CD1c-positive myeloid dendritic cell (primary cell): ENCODE measurements around the gene TBC1D2.

ENCODE experiments used
- DNase-seq: peaks from one replicate; pipeline ENCODE4 v3.0.0-alpha.2; 2016; ENCODE audit errors: extremely low spot score

Gene TBC1D2

GRCh38 chr9:98164912-98165311, 90.5 kb downstream of the TBC1D2 start:
- no peak for DNase-seq

- no peak for DNase-seq
Observed at GRCh38 chr9:98162613-98163012, 92.8 kb downstream of the TBC1D2 start.

GRCh38 chr9:98161851-98162250, 93.6 kb downstream of the TBC1D2 start:
- DNase-seq, result no peak

GRCh38 chr9:98159790-98160189, 95.7 kb downstream of the TBC1D2 start:
- no peak for DNase-seq

GRCh38 chr9:98159301-98159700, 96.1 kb downstream of the TBC1D2 start:
- DNase-seq, result no peak

- DNase-seq, result no peak
Observed at GRCh38 chr9:98158071-98158831, 97.2 kb downstream of the TBC1D2 start.

GRCh38 chr9:98157372-98157771, 98.1 kb downstream of the TBC1D2 start:
- DNase-seq, result no peak

GRCh38 chr9:98154678-98155077, 100.8 kb downstream of the TBC1D2 start:
- DNase-seq, result no peak

- no peak for DNase-seq
Observed at GRCh38 chr9:98152526-98152925, 102.9 kb downstream of the TBC1D2 start.

GRCh38 chr9:98150721-98151120, 104.7 kb downstream of the TBC1D2 start:
- peak; percentile 37 for DNase-seq

GRCh38 chr9:98150164-98150563, 105.3 kb downstream of the TBC1D2 start:
- peak; percentile 49 for DNase-seq

- no peak for DNase-seq
Observed at GRCh38 chr9:98149422-98149821, 106.0 kb downstream of the TBC1D2 start.
